GM23248 (cell line): ENCODE measurements around the gene DNAJC7. TPM values are rescaled to one million over a fixed set of nuclear protein-coding genes. Genes with fewer than 3 reads are reported as not detected.
"Not testable (repeated sequence)": the region's sequence is repeated elsewhere in the genome, so short reads cannot be mapped to it uniquely, and the experiment has no call there.

Experiments used
- DNase-seq: peaks from one replicate; pipeline ENCODE4 v3.0.0-alpha.2; 2015
- H2AFZ ChIP-seq: fragments of 200-600 bp; sonication (generic); 2 replicates; pipeline ENCODE4 v1.6.1; 2016; ENCODE audit warnings: antibody characterized with exemption
- H3F3A ChIP-seq: fragments of 200-600 bp; sonication (generic); 2 replicates; pipeline ENCODE4 v1.6.1; 2016; ENCODE audit warnings: mild to moderate bottlenecking, antibody characterized with exemption, mixed run types; ENCODE audit not compliant: insufficient read depth
- H3K27ac ChIP-seq: fragments of 200-600 bp; sonication (generic); 2 replicates; pipeline ENCODE4 v1.5.1; 2016; ENCODE audit warnings: mild to moderate bottlenecking
- H3K27me3 ChIP-seq: fragments of 200-600 bp; sonication (generic); replicated peaks from 2 replicates; pipeline ENCODE4 v1.6.1; 2016; ENCODE audit warnings: mild to moderate bottlenecking; ENCODE audit not compliant: insufficient read depth
- H3K36me3 ChIP-seq: fragments of 200-600 bp; sonication (generic); 2 replicates; pipeline ENCODE4 v1.6.1; 2016; ENCODE audit warnings: low read depth, mild to moderate bottlenecking
- H3K4me1 ChIP-seq: fragments of 200-600 bp; sonication (generic); 2 replicates; pipeline ENCODE4 v1.6.1; 2016; ENCODE audit warnings: mild to moderate bottlenecking; ENCODE audit not compliant: insufficient read depth
- H3K4me2 ChIP-seq: fragments of 200-600 bp; sonication (generic); one replicate; pipeline ENCODE4 v1.6.1; 2016; ENCODE audit warnings: mild to moderate bottlenecking; ENCODE audit not compliant: unreplicated experiment
- H3K4me3 ChIP-seq: fragments of 200-600 bp; sonication (generic); 2 replicates; pipeline ENCODE4 v1.5.1; 2016; ENCODE audit warnings: mild to moderate bottlenecking
- H3K79me2 ChIP-seq: fragments of 200-600 bp; sonication (generic); 2 replicates; pipeline ENCODE4 v1.6.1; 2016; ENCODE audit warnings: mild to moderate bottlenecking; ENCODE audit not compliant: insufficient read depth
- H3K9ac ChIP-seq: fragments of 200-600 bp; sonication (generic); 2 replicates; pipeline ENCODE4 v1.6.1; 2016; ENCODE audit warnings: mild to moderate bottlenecking
- H3K9me2 ChIP-seq: fragments of 200-600 bp; sonication (generic); 2 replicates; pipeline ENCODE4 v1.6.1; 2016; ENCODE audit warnings: mixed run types, mild to moderate bottlenecking, moderate library complexity; ENCODE audit not compliant: insufficient read depth
- H3K9me3 ChIP-seq: fragments of 200-600 bp; sonication (generic); one replicate; pipeline ENCODE4 v1.6.1; 2017; ENCODE audit warnings: low read depth
- H4K20me1 ChIP-seq: fragments of 200-600 bp; sonication (generic); 2 replicates; pipeline ENCODE4 v1.6.0; 2016; ENCODE audit not compliant: insufficient read depth
- EZH2 ChIP-seq: fragments of 200-600 bp; sonication (generic); IDR thresholded peaks from 2 replicates; pipeline ENCODE4 v1.6.1; 2018; ENCODE audit warnings: antibody characterized with exemption, mild to moderate bottlenecking; ENCODE audit not compliant: insufficient read depth, poor library complexity, severe bottlenecking
- EZH2phosphoT487 ChIP-seq: fragments of 200-600 bp; sonication (generic); IDR thresholded peaks from 2 replicates; pipeline ENCODE4 v1.6.1; 2018; ENCODE audit warnings: antibody characterized with exemption, moderate library complexity, mild to moderate bottlenecking, low read depth; ENCODE audit not compliant: insufficient read depth
- WGBS, 2 experiments: methylation state at CpG; one replicate each; pipeline ENCODE4 v1.1.6; 2015 to 2017; ENCODE audit warnings: low lambda C conversion rate in 2 of 2, low coverage in 1 of 2; ENCODE audit errors: missing lambda C conversion rate in 2 of 2; 5-methylcytosine and 5-hydroxymethylcytosine counted together
- in situ Hi-C: fragments of 300-500 bp; cut with MboI; formaldehyde crosslinking; loops from 2 replicates; pipeline ENCODE4 v1.15.0; 2020
- polyA plus RNA-seq: library from polyadenylated mRNA; unstranded; fragments of >200 nt; fragmentation: Nextera tagmentation; extraction: Ambion mirVana; gene quantifications from 2 replicates; pipeline ENCODE4 v1.2.1, GENCODE V29; 2016
- total RNA-seq: library from RNA; depleted of rRNA; stranded (reverse); fragments of >200 nt; shearing (Covaris generic); gene quantifications from 2 replicates; pipeline ENCODE4 v1.2.3, GENCODE V29; 2014

The DNAJC7 gene
- total and polyA plus RNA-seq, 2 experiments from 2014 or later = 61.6 to 73.5 TPM

DNA sequence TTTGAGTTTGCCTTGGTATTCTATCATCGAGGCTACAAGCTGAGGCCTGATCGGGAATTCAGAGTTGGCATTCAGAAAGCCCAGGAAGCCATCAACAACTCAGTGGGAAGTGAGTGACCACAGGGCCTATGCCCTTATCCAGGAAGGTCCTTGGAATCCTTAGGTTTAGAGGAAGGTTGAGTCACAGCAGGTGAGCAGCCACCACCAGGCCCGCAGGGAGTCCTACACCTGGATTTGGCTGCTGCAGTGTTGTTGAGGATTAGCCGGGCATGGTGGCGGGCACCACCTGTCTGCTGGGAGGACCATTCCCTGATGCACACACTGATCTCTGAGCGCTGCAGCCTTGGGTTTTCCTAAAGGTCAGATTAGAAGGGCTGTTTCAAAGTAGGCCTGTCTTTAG, 81.6 kb downstream of the DNAJC7 start:
- Histone ChIP-seq H4K20me1 (no peaks in the 10 kb centered on the region), H3K36me3 (no peaks in the 10 kb centered on the region)

DNA sequence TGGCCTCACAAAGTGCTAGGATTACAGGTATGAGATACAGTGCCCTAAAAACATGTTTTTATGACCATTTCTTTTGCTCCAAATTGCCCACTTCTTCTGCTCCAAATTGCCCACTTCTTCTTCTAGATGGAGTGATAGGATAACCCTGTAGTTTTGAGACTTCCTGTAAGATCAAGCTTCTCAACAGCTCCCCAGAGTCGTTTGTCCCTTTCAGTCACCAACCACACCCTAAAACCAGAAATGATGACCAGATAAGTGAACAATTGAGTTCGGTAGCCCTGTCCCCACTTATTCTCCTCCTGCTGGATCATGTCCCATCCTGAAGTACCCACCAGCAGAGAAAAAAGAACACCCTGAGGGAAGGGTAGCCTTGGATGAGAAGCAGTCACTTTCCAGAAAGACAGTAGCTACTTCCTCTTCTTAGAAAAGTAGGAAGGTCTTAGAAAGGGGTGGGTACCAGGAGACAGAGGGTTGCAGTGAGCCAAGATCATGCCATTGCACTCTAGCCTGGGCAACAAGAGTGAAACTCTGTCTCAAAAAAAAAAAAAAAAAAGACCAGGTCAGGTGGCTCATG, 84.3 kb downstream of the DNAJC7 start:
- in situ Hi-C loops = no loop called here
- Histone ChIP-seq H4K20me1 (no peaks in the 10 kb centered on the region), H3K4me1 (peaks cover 11% of the 10 kb centered on the region), H3K27ac (no peak overlapping the region), H3K27me3 (no peaks in the 10 kb centered on the region), H2AFZ (no peak overlapping the region), H3K4me3 (no peak overlapping the region), H3F3A (peaks cover 9% of the 10 kb centered on the region), H3K36me3 (no peaks in the 10 kb centered on the region), H3K9ac (no peak overlapping the region), H3K9me3 (no peaks in the 10 kb centered on the region), H3K79me2 (no peaks in the 10 kb centered on the region), H3K4me2 (no peak overlapping the region), H3K9me2 (no peaks in the 10 kb centered on the region)
- TF ChIP-seq EZH2phosphoT487 (no peak), EZH2 (no peak)
- no peak for DNase-seq
- 11 to 14% methylated on average over 2 of the region's 2 CpGs for WGBS, 2 experiments

More for the DNA sequence above, 81.6 kb downstream of the DNAJC7 start:
- H3K27me3 ChIP-seq = no peaks in the 10 kb centered on the region
- no peaks in the 10 kb centered on the region for H3K9me3 ChIP-seq
- no peaks in the 10 kb centered on the region for H3F3A ChIP-seq
- H3K4me1 ChIP-seq = no peaks in the 10 kb centered on the region
- no peak overlapping the region for H3K27ac ChIP-seq
- no peak overlapping the region for H3K4me3 ChIP-seq
- DNase-seq = no peak
- H3K79me2 ChIP-seq = no peaks in the 10 kb centered on the region
- H3K9me2 ChIP-seq = no peaks in the 10 kb centered on the region
- no peak overlapping the region for H3K4me2 ChIP-seq
- in situ Hi-C loops = no loop called here
- no peak overlapping the region for H2AFZ ChIP-seq
- 86 to 92% methylated on average over 6 of the region's 6 CpGs for WGBS, 2 experiments
- no peak for TF ChIP-seq EZH2phosphoT487
- TF ChIP-seq EZH2 = no peak
- H3K9ac ChIP-seq = no peak overlapping the region

DNA sequence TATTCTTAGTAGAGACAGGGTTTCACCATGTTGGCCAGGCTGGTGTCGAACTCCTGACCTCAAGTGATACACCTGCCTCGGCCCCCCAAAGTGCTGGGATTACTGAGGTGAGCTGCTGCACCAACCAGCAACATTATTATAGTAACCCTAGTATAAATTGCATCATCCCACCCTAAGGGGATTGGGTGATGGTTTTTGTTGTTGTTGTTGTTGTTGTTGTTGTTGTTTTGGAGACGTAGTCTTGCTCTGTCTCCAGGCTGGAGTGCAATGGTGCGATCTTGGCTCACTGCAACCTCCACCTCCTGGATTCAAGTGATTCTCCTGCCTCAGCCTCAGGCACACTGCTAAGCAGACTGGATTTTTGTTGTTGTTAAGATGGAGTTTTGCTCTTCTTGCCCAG, 85.5 kb downstream of the DNAJC7 start:
- H3K9me2 ChIP-seq, H3K79me2 ChIP-seq, H3K36me3 ChIP-seq, H3F3A ChIP-seq, H2AFZ ChIP-seq, in situ Hi-C loops, H3K4me2 ChIP-seq, H3K4me3 ChIP-seq, H4K20me1 ChIP-seq, H3K27ac ChIP-seq, DNase-seq, H3K27me3 ChIP-seq, H3K9ac ChIP-seq, H3K9me3 ChIP-seq: not testable (repeated sequence)
- peaks cover 11% of the 10 kb centered on the region for H3K4me1 ChIP-seq
- WGBS, 2 experiments = 88% methylated on average over 4 of the region's 4 CpGs

DNA sequence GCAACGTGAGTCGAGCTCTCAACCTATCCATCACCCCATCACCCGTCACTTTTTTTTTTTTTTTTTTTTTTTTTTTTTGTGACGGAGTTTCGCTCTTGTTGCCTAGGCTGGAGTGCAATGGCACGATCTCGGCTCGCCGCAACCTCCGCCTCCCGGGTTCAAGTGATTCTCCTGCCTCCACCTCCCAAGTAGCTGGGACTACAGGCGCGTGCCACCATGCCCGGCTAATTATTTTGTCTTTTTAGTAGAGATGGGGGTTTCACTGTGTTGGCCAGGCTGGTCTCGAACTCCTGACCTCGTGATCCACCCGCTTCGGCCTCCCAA, 86.4 kb downstream of the DNAJC7 start:
- Histone ChIP-seq H3K4me2 (peak overlapping the region; percentile 93), H3K4me1 (peaks cover 11% of the 10 kb centered on the region), H3K9ac (peak overlapping the region; percentile 81), H2AFZ (peak overlapping the region; percentile 98), H3K4me3 (peak overlapping the region; percentile 80), H3K27ac (peak overlapping the region; percentile 84)
- H3K79me2 ChIP-seq, H3F3A ChIP-seq, in situ Hi-C loops, H3K27me3 ChIP-seq, H3K9me2 ChIP-seq, DNase-seq, H3K36me3 ChIP-seq, H4K20me1 ChIP-seq, H3K9me3 ChIP-seq: not testable (repeated sequence)
- WGBS, 2 experiments = 42 to 52% methylated on average over 14 to 18 of the region's 18 CpGs

DNA sequence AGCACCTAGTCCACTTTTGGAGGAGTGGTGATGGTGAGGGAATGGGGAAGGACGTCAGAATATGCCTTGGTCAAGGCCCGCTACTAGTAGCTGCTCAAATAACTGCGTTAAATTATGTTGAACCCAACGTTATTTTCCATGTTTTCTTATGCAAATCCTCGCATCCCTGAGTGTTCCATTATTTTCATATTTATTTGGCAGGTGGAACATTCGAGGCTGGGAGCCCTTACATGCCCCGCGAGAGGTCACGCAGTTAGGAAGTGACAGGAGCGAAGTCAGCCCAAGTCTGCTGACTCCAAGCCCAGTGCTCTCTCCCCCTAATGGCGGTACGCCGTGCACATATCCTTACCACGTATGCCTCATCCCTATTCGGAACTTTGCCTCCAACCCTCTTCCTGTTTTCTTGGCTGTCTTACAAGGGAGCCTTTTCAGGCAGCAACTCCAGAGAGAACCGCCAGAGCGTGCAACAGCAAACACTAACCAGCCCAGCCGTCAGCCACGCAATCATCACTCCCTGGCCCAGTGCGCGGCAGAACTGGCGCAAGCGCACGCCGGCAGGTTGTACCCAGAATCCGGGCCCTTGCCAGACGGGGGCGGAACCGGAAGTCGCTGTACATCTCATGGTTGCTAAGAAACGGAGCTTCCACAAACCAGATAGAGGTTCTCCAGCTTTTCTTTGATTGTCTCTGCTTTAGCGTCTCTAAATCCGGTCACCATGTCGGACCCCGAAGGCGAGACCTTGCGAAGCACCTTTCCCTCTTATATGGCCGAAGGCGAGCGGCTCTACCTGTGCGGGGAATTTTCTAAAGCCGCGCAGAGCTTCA, 87.0 kb downstream of the DNAJC7 start, which contains the start of gene ODAD4:
ODAD4 (plus strand) TSS at position 609 of the 824 bp plus-strand sequence; CDS start at position 716, 107 bp downstream.
- peaks cover 11% of the 10 kb centered on the region for H3K4me1 ChIP-seq
- peak within 1 kb of the TSS; percentile 80 for H3K4me3 ChIP-seq
- no peaks in the 10 kb centered on the region for H4K20me1 ChIP-seq
- no peaks in the 10 kb centered on the region for H3K79me2 ChIP-seq
- in situ Hi-C loops = no loop called here
- peak within 1 kb of the TSS; percentile 84 for H3K27ac ChIP-seq
- peaks cover 9% of the 10 kb centered on the region for H3F3A ChIP-seq
- peak within 1 kb of the TSS; percentile 98 for H2AFZ ChIP-seq
- H3K4me2 ChIP-seq = peak within 1 kb of the TSS; percentile 93
- WGBS, 2 experiments = 3% methylated on average over 43 of the region's 43 CpGs
- H3K9me3 ChIP-seq = no peaks in the 10 kb centered on the region
- DNase-seq = peak; percentile 99
- no peaks in the 10 kb centered on the region for H3K27me3 ChIP-seq
- no peaks in the 10 kb centered on the region for H3K9me2 ChIP-seq
- H3K36me3 ChIP-seq = no peaks in the 10 kb centered on the region
- TF ChIP-seq EZH2 (no peak), EZH2phosphoT487 (no peak)
- H3K9ac ChIP-seq = peak within 1 kb of the TSS; percentile 81
